ENCODE results near the gene SKP2. TPM values are rescaled to one million over a fixed set of nuclear protein-coding genes. Genes with fewer than 3 reads are reported as not detected.

SKP2 gene
- polyA plus RNA-seq, 1 experiment: 21.6 TPM

- no peaks in the 10 kb centered on the region for H3K9me3 ChIP-seq (ENCODE audit: control insufficient read depth, insufficient read depth, low read length)
- POLR2A ChIA-PET: no interaction called here
- TF ChIP-seq, protein P1, sequence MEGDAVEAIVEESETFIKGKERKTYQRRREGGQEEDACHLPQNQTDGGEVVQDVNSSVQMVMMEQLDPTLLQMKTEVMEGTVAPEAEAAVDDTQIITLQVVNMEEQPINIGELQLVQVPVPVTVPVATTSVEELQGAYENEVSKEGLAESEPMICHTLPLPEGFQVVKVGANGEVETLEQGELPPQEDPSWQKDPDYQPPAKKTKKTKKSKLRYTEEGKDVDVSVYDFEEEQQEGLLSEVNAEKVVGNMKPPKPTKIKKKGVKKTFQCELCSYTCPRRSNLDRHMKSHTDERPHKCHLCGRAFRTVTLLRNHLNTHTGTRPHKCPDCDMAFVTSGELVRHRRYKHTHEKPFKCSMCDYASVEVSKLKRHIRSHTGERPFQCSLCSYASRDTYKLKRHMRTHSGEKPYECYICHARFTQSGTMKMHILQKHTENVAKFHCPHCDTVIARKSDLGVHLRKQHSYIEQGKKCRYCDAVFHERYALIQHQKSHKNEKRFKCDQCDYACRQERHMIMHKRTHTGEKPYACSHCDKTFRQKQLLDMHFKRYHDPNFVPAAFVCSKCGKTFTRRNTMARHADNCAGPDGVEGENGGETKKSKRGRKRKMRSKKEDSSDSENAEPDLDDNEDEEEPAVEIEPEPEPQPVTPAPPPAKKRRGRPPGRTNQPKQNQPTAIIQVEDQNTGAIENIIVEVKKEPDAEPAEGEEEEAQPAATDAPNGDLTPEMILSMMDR (IDR thresholded peaks at IDR 0.05; ENCODE audit: low read depth, low read length): no peak
- H3K4me3 ChIP-seq (ENCODE audit: low read depth, low read length): no peak overlapping the region
- H3K27ac ChIP-seq (ENCODE audit: low read depth, low read length): no peak overlapping the region
- DNase-seq (ENCODE audit: low read depth, low spot score): no peak
- H3K27me3 ChIP-seq (ENCODE audit: control insufficient read depth, insufficient read depth, low read length): no peaks in the 10 kb centered on the region
- CTCF ChIA-PET: interaction anchor here (2.4 kb wide), 1 partner anchor 491 kb away, joined by 8 read pairs; no protein-coding TSS in a partner anchor
These were observed 48.6 kb downstream of the SKP2 start for GRCh38 chr5:36200513-36200912.

DNA sequence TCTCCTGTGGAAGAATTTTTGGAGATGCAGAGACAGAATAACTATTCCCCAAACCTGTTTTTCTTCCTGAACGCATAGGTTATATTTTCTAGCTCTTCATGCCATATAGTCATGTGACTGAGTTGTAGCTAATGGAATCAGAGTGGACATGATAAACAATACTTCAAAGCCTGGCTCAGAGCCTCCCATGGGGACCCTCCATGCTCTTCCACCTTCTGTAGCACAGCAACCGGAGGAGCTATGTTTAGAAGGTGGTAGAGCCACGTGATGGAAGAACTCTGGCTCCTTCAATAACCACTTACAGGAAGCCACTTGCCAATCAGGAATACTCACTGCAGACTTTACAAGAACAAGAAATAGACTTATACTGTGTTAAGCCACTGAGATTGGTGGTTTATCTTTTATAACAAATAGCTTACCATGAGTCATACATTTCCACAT lies 50.6 kb downstream of the SKP2 start:
- TF ChIP-seq, protein P1 (IDR thresholded peaks at IDR 0.05; ENCODE audit: low read depth, low read length): no peak
- ChIA-PET POLR2A (interaction anchor here (0.6 to 1.0 kb wide), 2 partner anchors 39 to 70 kb away, joined by 3 to 5 read pairs; partner anchors contain the start of gene NADK2), CTCF (interaction anchor here (0.7 to 2.4 kb wide), 5 partner anchors 9 to 489 kb away, joined by 3 to 8 read pairs (median 4); no protein-coding TSS in a partner anchor)
- no peaks in the 10 kb centered on the region for H3K9me3 ChIP-seq (ENCODE audit: control insufficient read depth, insufficient read depth, low read length)
- no peak overlapping the region for H3K27ac ChIP-seq (ENCODE audit: low read depth, low read length)
- H3K27me3 ChIP-seq (ENCODE audit: control insufficient read depth, insufficient read depth, low read length): no peaks in the 10 kb centered on the region
- DNase-seq (ENCODE audit: low read depth, low spot score): no peak
- H3K4me3 ChIP-seq (ENCODE audit: low read depth, low read length): no peak overlapping the region

DNA sequence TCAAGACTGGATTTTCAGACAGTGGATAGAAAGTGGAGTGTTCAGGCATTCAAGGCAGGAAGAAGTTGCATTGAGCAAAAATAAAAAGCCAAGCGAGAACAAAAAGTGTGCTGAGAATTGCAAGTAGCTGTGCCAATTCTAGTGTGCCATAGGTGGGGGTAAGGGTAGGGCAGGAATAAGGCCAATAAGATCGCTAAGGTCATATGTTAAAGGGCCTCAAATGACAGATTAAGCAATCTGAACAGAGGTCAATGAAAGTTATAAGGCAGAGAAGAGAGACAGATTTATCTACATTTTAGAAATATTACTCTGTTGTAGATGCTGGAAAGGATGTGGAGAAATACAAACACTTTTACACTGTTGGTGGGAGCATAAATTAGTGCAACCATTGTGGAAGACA lies 53.4 kb downstream of the SKP2 start:
- H3K27me3 ChIP-seq (ENCODE audit: control insufficient read depth, insufficient read depth, low read length): no peaks in the 10 kb centered on the region
- no peak overlapping the region for H3K27ac ChIP-seq (ENCODE audit: low read depth, low read length)
- TF ChIP-seq, protein P1 (IDR thresholded peaks at IDR 0.05; ENCODE audit: low read depth, low read length): no peak
- no peak overlapping the region for H3K4me3 ChIP-seq (ENCODE audit: low read depth, low read length)
- CTCF ChIA-PET: interaction anchor here (1.7 kb wide), 1 partner anchor 9 kb away, joined by 3 read pairs; no protein-coding TSS in a partner anchor
- POLR2A ChIA-PET: no interaction called here
- H3K9me3 ChIP-seq (ENCODE audit: control insufficient read depth, insufficient read depth, low read length): no peaks in the 10 kb centered on the region
- no peak for DNase-seq (ENCODE audit: low read depth, low spot score)

- no peaks in the 10 kb centered on the region for H3K27me3 ChIP-seq (ENCODE audit: control insufficient read depth, insufficient read depth, low read length)
- DNase-seq (ENCODE audit: low read depth, low spot score): no peak
- H3K9me3 ChIP-seq (ENCODE audit: control insufficient read depth, insufficient read depth, low read length): no peaks in the 10 kb centered on the region
- ChIA-PET CTCF (interaction anchor here (1.0 to 1.3 kb wide), 2 partner anchors 29 to 99 kb away, joined by 3 to 8 read pairs; no protein-coding TSS in a partner anchor), POLR2A (no interaction called here)
- TF ChIP-seq, protein P1 (IDR thresholded peaks at IDR 0.05; ENCODE audit: low read depth, low read length): no peak
- no peak overlapping the region for H3K27ac ChIP-seq (ENCODE audit: low read depth, low read length)
- no peak overlapping the region for H3K4me3 ChIP-seq (ENCODE audit: low read depth, low read length)
These were observed 55.0 kb downstream of the SKP2 start for GRCh38 chr5:36206913-36207312.

DNA sequence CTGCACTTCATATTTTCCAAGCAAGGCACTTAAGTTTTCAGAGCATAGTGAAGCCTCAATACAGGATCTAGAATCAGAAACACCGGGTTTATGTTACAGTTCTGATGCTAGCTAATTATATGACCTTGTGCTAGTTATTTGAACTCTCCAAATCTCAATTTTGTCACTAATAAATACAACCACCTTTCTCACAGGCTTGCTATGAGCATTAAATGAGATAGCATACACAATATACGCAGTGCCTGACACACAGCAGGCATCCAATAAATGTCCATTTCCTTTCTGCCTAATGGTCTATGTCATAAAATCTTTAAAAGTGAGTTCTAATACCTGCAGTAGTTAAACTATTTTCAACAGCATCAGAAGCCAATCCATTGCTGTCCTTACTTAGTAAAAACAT lies 56.9 kb downstream of the SKP2 start:
- Histone ChIP-seq H3K27me3 (ENCODE audit: control insufficient read depth, insufficient read depth, low read length) (no peaks in the 10 kb centered on the region), H3K9me3 (ENCODE audit: control insufficient read depth, insufficient read depth, low read length) (no peaks in the 10 kb centered on the region), H3K4me3 (ENCODE audit: low read depth, low read length) (no peak overlapping the region), H3K27ac (ENCODE audit: low read depth, low read length) (no peak overlapping the region)
- DNase-seq (ENCODE audit: low read depth, low spot score): no peak
- ChIA-PET POLR2A (no interaction called here), CTCF (no interaction called here)
- TF ChIP-seq, protein P1 (IDR thresholded peaks at IDR 0.05; ENCODE audit: low read depth, low read length): no peak

All from AG04450 (cell line).